Neutrophil (primary cell): ENCODE data around the gene TUBGCP4.
"Not testable (repeated sequence)": the region's sequence is repeated elsewhere in the genome, so short reads cannot be mapped to it uniquely, and the experiment has no call there.

ENCODE experiments used
- H3K27ac ChIP-seq: fragments of 200-600 bp; sonication (generic); 2 replicates; pipeline ENCODE4 v1.5.1; 2016; ENCODE audit warnings: mild to moderate bottlenecking, moderate library complexity
- H3K27me3 ChIP-seq: fragments of 200-600 bp; sonication (generic); 2 replicates; pipeline ENCODE4 v1.6.0; 2016; ENCODE audit warnings: mild to moderate bottlenecking
- H3K36me3 ChIP-seq: fragments of 200-600 bp; sonication (generic); 2 replicates; pipeline ENCODE4 v1.5.1; 2017
- H3K4me1 ChIP-seq, 2 experiments: fragments of 200-600 bp in 1 of 2; sonication (generic) in 1 of 2; 1 replicate in 1 of 2; 2 replicates in 1 of 2; pipeline versions ENCODE4 v1.5.1 to v1.6.1; 2013 to 2016; ENCODE audit warnings: low read depth in 1 of 2, low read length in 1 of 2, mild to moderate bottlenecking in 1 of 2, moderate library complexity in 1 of 2; ENCODE audit not compliant: control insufficient read depth in 1 of 2, insufficient read depth in 1 of 2
- H3K4me3 ChIP-seq, 2 experiments: fragments of 200-600 bp in 1 of 2; sonication (generic) in 1 of 2; 1 replicate in 1 of 2; 2 replicates in 1 of 2; pipeline ENCODE4 v1.5.1; 2013 to 2016; ENCODE audit warnings: low read depth in 1 of 2, low read length in 1 of 2, mild to moderate bottlenecking in 1 of 2, moderate library complexity in 1 of 2
- H3K9me3 ChIP-seq: fragments of 200-600 bp; sonication (generic); 2 replicates; pipeline ENCODE4 v1.5.1; 2016
- CTCF ChIP-seq: fragments of 200-600 bp; sonication (generic); IDR thresholded peaks from 2 replicates; pipeline ENCODE4 v1.5.1; 2016; ENCODE audit warnings: antibody characterized with exemption

TUBGCP4 gene

GRCh38 chr15:43383070-43383469 lies 12.2 kb downstream of the TUBGCP4 start:
- H3K4me3 ChIP-seq, result no peak overlapping the region
- no peaks in the 10 kb centered on the region for H3K27me3 ChIP-seq
- TF ChIP-seq CTCF, result no peak
- peaks cover 24% of the 10 kb centered on the region for H3K36me3 ChIP-seq
- H3K27ac ChIP-seq, result no peak overlapping the region
- H3K9me3 ChIP-seq, result no peaks in the 10 kb centered on the region
- H3K4me1 ChIP-seq, result no peaks in the 10 kb centered on the region

GRCh38 chr15:43390723-43391122 lies 19.8 kb downstream of the TUBGCP4 start:
- Histone ChIP-seq H3K36me3 (peaks cover 16% of the 10 kb centered on the region), H3K27ac (no peak overlapping the region), H3K4me1 (no peaks in the 10 kb centered on the region), H3K27me3 (no peaks in the 10 kb centered on the region), H3K9me3 (no peaks in the 10 kb centered on the region), H3K4me3 (no peak overlapping the region)
- TF ChIP-seq CTCF, result no peak

- H3K9me3 ChIP-seq, H3K4me3 ChIP-seq, H3K27ac ChIP-seq, H3K27me3 ChIP-seq, H3K4me1 ChIP-seq: not testable (repeated sequence)
- H3K36me3 ChIP-seq, result peaks cover 27% of the 10 kb centered on the region
Measured at GRCh38 chr15:43393592-43393991, 22.7 kb downstream of the TUBGCP4 start.

GRCh38 chr15:43402255-43402654 lies 31.4 kb downstream of the TUBGCP4 start:
- Histone ChIP-seq H3K36me3 (peaks cover 72% of the 10 kb centered on the region), H3K4me1 (no peaks in the 10 kb centered on the region), H3K4me3 (no peak overlapping the region), H3K9me3 (no peaks in the 10 kb centered on the region), H3K27me3 (no peaks in the 10 kb centered on the region), H3K27ac (no peak overlapping the region)
- no peak for TF ChIP-seq CTCF

GRCh38 chr15:43403616-43404015 lies 32.7 kb downstream of the TUBGCP4 start:
- Histone ChIP-seq H3K27me3 (no peaks in the 10 kb centered on the region), H3K27ac (no peak overlapping the region), H3K4me1 (no peaks in the 10 kb centered on the region), H3K9me3 (no peaks in the 10 kb centered on the region), H3K36me3 (peaks cover 80% of the 10 kb centered on the region), H3K4me3 (no peak overlapping the region)
- TF ChIP-seq CTCF, result no peak

- no peak overlapping the region for H3K4me3 ChIP-seq
Measured at GRCh38 chr15:43404130-43404529, 33.2 kb downstream of the TUBGCP4 start.

More at GRCh38 chr15:43404130-43404529, 33.2 kb downstream of the TUBGCP4 start:
- no peaks in the 10 kb centered on the region for H3K4me1 ChIP-seq
- no peaks in the 10 kb centered on the region for H3K27me3 ChIP-seq
- H3K9me3 ChIP-seq, result no peaks in the 10 kb centered on the region
- no peak for TF ChIP-seq CTCF
- H3K27ac ChIP-seq, result no peak overlapping the region
- H3K36me3 ChIP-seq, result peaks cover 81% of the 10 kb centered on the region
